Neural cell (in vitro differentiated cells): Measurements from ENCODE around the gene INPP5E. TPM values are rescaled to one million over a fixed set of nuclear protein-coding genes. Genes with fewer than 3 reads are reported as not detected.

Experiments
- H2AFZ ChIP-seq: fragments of 200-600, 300-800 bp; sonication (generic), shearing (Covaris generic); 2 replicates; pipeline ENCODE4 v1.6.0; 2014; ENCODE audit warnings: low read depth, mild to moderate bottlenecking, antibody characterized with exemption, low read length, moderate library complexity
- H3F3A ChIP-seq: fragments of 200-600 bp; shearing (Covaris generic); 2 replicates; pipeline ENCODE4 v1.6.1; 2016; ENCODE audit warnings: mild to moderate bottlenecking, moderate library complexity, mixed read lengths, antibody characterized with exemption, low read length; ENCODE audit not compliant: insufficient read depth, poor library complexity, severe bottlenecking
- H3K27ac ChIP-seq: fragments of 200-600, 300-800 bp; sonication (generic), shearing (Covaris generic); 2 replicates; pipeline ENCODE4 v1.5.1; 2014; ENCODE audit warnings: mild to moderate bottlenecking, low read length, moderate library complexity
- H3K27me3 ChIP-seq: fragments of 300-800, 200-600 bp; sonication (generic), shearing (Covaris generic); 2 replicates; pipeline ENCODE4 v1.6.0; 2014; ENCODE audit warnings: mild to moderate bottlenecking, low read depth, low read length, moderate library complexity; ENCODE audit not compliant: insufficient read depth
- H3K36me3 ChIP-seq: fragments of 300-800, 200-600 bp; sonication (generic), shearing (Covaris generic); 2 replicates; pipeline ENCODE4 v1.5.1; 2014; ENCODE audit warnings: mild to moderate bottlenecking, antibody characterized with exemption, low read length, moderate library complexity; ENCODE audit not compliant: insufficient read depth
- H3K4me2 ChIP-seq: fragments of 300-800, 200-600 bp; sonication (generic), shearing (Covaris generic); 2 replicates; pipeline ENCODE4 v1.6.0; 2014; ENCODE audit warnings: mild to moderate bottlenecking, low read length
- H3K4me3 ChIP-seq: fragments of 300-800, 200-600 bp; sonication (generic), shearing (Covaris generic); 2 replicates; pipeline ENCODE4 v1.5.1; 2014; ENCODE audit warnings: mild to moderate bottlenecking, low read length, moderate library complexity
- H3K79me2 ChIP-seq: fragments of 200-600 bp; shearing (Covaris generic); replicated peaks from 2 replicates; pipeline ENCODE4 v1.6.0; 2014; ENCODE audit warnings: mild to moderate bottlenecking, low read length, moderate library complexity; ENCODE audit not compliant: insufficient read depth
- H3K9ac ChIP-seq: fragments of 300-800, 200-600 bp; sonication (generic), shearing (Covaris generic); 2 replicates; pipeline ENCODE4 v1.6.1; 2016; ENCODE audit warnings: mild to moderate bottlenecking, low read length, mixed read lengths
- H3K9me2 ChIP-seq: fragments of 200-600 bp; shearing (Covaris generic); 2 replicates; pipeline ENCODE4 v1.6.1; 2016; ENCODE audit warnings: mild to moderate bottlenecking, low read length, mixed read lengths; ENCODE audit not compliant: insufficient read depth
- H3K9me3 ChIP-seq: fragments of 200-600, 300-800 bp; sonication (generic), shearing (Covaris generic); 2 replicates; pipeline ENCODE4 v1.6.1; 2016; ENCODE audit warnings: mild to moderate bottlenecking, mixed run types, low read length, moderate library complexity, mixed read lengths
- H4K20me1 ChIP-seq: fragments of 200-600 bp; shearing (Covaris generic); 2 replicates; pipeline ENCODE4 v1.6.1; 2016; ENCODE audit warnings: mild to moderate bottlenecking, mixed run types; ENCODE audit not compliant: insufficient read depth
- EP300 ChIP-seq: fragments of 450-650 bp; conservative IDR thresholded peaks from 2 replicates; pipeline ENCODE4 v1.6.1; 2014; ENCODE audit warnings: antibody characterized with exemption, mild to moderate bottlenecking, moderate library complexity; ENCODE audit not compliant: poor library complexity, severe bottlenecking
- EZH2 ChIP-seq: fragments of 200-600, 300-800 bp; shearing (Covaris generic), sonication (generic); IDR thresholded peaks from 2 replicates; pipeline ENCODE4 v1.6.1; 2014; ENCODE audit warnings: antibody characterized with exemption, low read length, borderline replicate concordance, mild to moderate bottlenecking; ENCODE audit not compliant: insufficient read depth, poor library complexity, severe bottlenecking
- POLR2AphosphoS5 ChIP-seq: IDR thresholded peaks from 2 replicates; pipeline ENCODE4 v1.6.1; 2012
- REST ChIP-seq: IDR thresholded peaks from 2 replicates; pipeline ENCODE4 v1.6.1; 2012; ENCODE audit warnings: borderline replicate concordance
- TAF1 ChIP-seq: IDR thresholded peaks from 2 replicates; pipeline ENCODE4 v1.6.1; 2012; ENCODE audit warnings: low read depth
- polyA plus RNA-seq: library from polyadenylated mRNA; depleted of rRNA; stranded (reverse); fragments of >200 nt; gene quantifications from 2 replicates; pipeline ENCODE4 v1.2.3, GENCODE V29; 2014

The INPP5E gene
- polyA plus RNA-seq, 1 donor from 2014 or later, result 17.9 TPM

GRCh38 chr9:136471802-136472487 lies 32.3 kb upstream of the INPP5E start:
- Histone ChIP-seq H4K20me1 (peaks cover 7% of the 10 kb centered on the region), H3K79me2 (peaks cover 10% of the 10 kb centered on the region), H3K9me3 (no peaks in the 10 kb centered on the region), H2AFZ (no peak overlapping the region), H3K9ac (no peak overlapping the region), H3K27me3 (no peaks in the 10 kb centered on the region), H3K27ac (no peak overlapping the region), H3K36me3 (peaks cover 4% of the 10 kb centered on the region), H3K4me2 (no peak overlapping the region), H3K4me3 (no peak overlapping the region), H3F3A (no peaks in the 10 kb centered on the region), H3K9me2 (no peaks in the 10 kb centered on the region)
- TF ChIP-seq REST, result no peak
- no peak for TF ChIP-seq POLR2AphosphoS5
- TF ChIP-seq EP300, result no peak

GRCh38 chr9:136470792-136471469 lies 31.3 kb upstream of the INPP5E start:
- Histone ChIP-seq H3K4me3 (no peak overlapping the region), H3K27ac (no peak overlapping the region), H4K20me1 (peaks cover 7% of the 10 kb centered on the region), H3K4me2 (no peak overlapping the region), H3F3A (no peaks in the 10 kb centered on the region), H3K79me2 (peaks cover 10% of the 10 kb centered on the region), H3K9me2 (no peaks in the 10 kb centered on the region), H3K27me3 (no peaks in the 10 kb centered on the region), H3K9me3 (no peaks in the 10 kb centered on the region), H3K9ac (no peak overlapping the region), H3K36me3 (peaks cover 4% of the 10 kb centered on the region), H2AFZ (no peak overlapping the region)
- no peak for TF ChIP-seq TAF1
- TF ChIP-seq EZH2, result no peak
- TF ChIP-seq REST, result no peak
- TF ChIP-seq POLR2AphosphoS5, result no peak
- no peak for TF ChIP-seq EP300
